ENCODE measurements around the gene SLIT3. TPM values are rescaled to one million over a fixed set of nuclear protein-coding genes. Genes with fewer than 3 reads are reported as not detected.
A peak's percentile ranks its signal among the peaks of the same experiment; 100 is the strongest.

Gene SLIT3
- total RNA-seq, 6 experiments from 2014 or later = 0.31 to 1.2 (median 0.65) TPM

DNA sequence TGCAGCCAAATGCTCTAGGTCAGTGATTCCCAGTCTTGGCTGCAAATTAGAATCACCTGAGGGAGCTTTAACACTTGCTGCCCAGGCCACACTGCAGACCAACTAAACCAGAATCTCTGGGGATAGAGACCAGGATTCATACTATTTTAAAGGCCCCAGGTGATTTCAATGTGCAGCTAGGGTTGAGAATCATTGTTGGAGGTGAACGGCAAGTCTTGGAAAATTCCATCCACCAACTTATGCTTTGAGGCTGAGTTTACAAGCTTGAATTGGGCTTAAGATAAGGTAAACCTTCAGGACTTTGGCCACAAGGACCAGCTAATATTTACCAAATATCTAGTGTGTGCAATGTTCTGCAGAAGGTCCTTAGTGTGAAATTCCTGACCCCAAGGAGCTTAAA, 27.5 kb downstream of the SLIT3 start:
- no peak overlapping the region for H3K4me3 ChIP-seq
- H3K4me1 ChIP-seq = no peaks in the 10 kb centered on the region
- no peaks in the 10 kb centered on the region for H3K9me3 ChIP-seq
- no peaks in the 10 kb centered on the region for H3K36me3 ChIP-seq
- no peak overlapping the region for H3K27ac ChIP-seq
- TF ChIP-seq CTCF (IDR thresholded peaks at IDR 0.05) (no peak), POLR2A (IDR thresholded peaks at IDR 0.05) (no peak)
- WGBS (ENCODE audit: insufficient coverage, low coverage, low lambda C conversion rate, missing lambda C conversion rate) = 80% methylated on average over 1 of the region's 1 CpG
- H3K27me3 ChIP-seq = no peaks in the 10 kb centered on the region
- ATAC-seq (no peak), DNase-seq (no peak)
- intact Hi-C loops (cut with DNase I) = no loop called here

GRCh38 chr5:169272731-169273427, 28.1 kb downstream of the SLIT3 start:
- intact Hi-C loops (cut with DNase I) = no loop called here
- Histone ChIP-seq H3K9me3 (no peaks in the 10 kb centered on the region), H3K4me3 (no peak overlapping the region), H3K4me1 (no peaks in the 10 kb centered on the region), H3K27ac (no peak overlapping the region), H3K27me3 (no peaks in the 10 kb centered on the region), H3K36me3 (no peaks in the 10 kb centered on the region)
- TF ChIP-seq CTCF (IDR thresholded peaks at IDR 0.05) (no peak), POLR2A (IDR thresholded peaks at IDR 0.05) (no peak)
- ATAC-seq (no peak), DNase-seq (no peak)
- 73% methylated on average over 7 of the region's 12 CpGs for WGBS (ENCODE audit: insufficient coverage, low coverage, low lambda C conversion rate, missing lambda C conversion rate)

- H3K27ac ChIP-seq = no peak overlapping the region
- intact Hi-C loops (cut with DNase I) = no loop called here
- no peak for TF ChIP-seq POLR2A (IDR thresholded peaks at IDR 0.05)
- no peak for TF ChIP-seq CTCF (IDR thresholded peaks at IDR 0.05)
- no peak overlapping the region for H3K4me3 ChIP-seq
- no peaks in the 10 kb centered on the region for H3K4me1 ChIP-seq
- no peaks in the 10 kb centered on the region for H3K36me3 ChIP-seq
- no peak for DNase-seq
- WGBS (ENCODE audit: insufficient coverage, low coverage, low lambda C conversion rate, missing lambda C conversion rate) = 33% methylated on average over 4 of the region's 5 CpGs
- H3K9me3 ChIP-seq = no peaks in the 10 kb centered on the region
- ATAC-seq = peak; percentile 14 to 68 (median 26)
- H3K27me3 ChIP-seq = no peaks in the 10 kb centered on the region
Observed at GRCh38 chr5:169272111-169272510, 28.8 kb downstream of the SLIT3 start.

GRCh38 chr5:169270827-169271226, 30.1 kb downstream of the SLIT3 start:
- no peaks in the 10 kb centered on the region for H3K9me3 ChIP-seq
- no peak for TF ChIP-seq CTCF (IDR thresholded peaks at IDR 0.05)
- no peak for TF ChIP-seq POLR2A (IDR thresholded peaks at IDR 0.05)
- no peak for DNase-seq
- intact Hi-C loops (cut with DNase I) = no loop called here
- ATAC-seq = no peak
- no peaks in the 10 kb centered on the region for H3K27me3 ChIP-seq
- H3K4me1 ChIP-seq = no peaks in the 10 kb centered on the region
- H3K27ac ChIP-seq = no peak overlapping the region
- 70% methylated on average over 3 of the region's 3 CpGs for WGBS (ENCODE audit: insufficient coverage, low coverage, low lambda C conversion rate, missing lambda C conversion rate)
- H3K36me3 ChIP-seq = no peaks in the 10 kb centered on the region
- no peak overlapping the region for H3K4me3 ChIP-seq

All from right lobe of liver (tissue), 6 donors.